ENCODE data around the gene UBQLN4.
A peak's percentile ranks its signal among the peaks of the same experiment; 100 is the strongest.

UBQLN4 gene

DNA sequence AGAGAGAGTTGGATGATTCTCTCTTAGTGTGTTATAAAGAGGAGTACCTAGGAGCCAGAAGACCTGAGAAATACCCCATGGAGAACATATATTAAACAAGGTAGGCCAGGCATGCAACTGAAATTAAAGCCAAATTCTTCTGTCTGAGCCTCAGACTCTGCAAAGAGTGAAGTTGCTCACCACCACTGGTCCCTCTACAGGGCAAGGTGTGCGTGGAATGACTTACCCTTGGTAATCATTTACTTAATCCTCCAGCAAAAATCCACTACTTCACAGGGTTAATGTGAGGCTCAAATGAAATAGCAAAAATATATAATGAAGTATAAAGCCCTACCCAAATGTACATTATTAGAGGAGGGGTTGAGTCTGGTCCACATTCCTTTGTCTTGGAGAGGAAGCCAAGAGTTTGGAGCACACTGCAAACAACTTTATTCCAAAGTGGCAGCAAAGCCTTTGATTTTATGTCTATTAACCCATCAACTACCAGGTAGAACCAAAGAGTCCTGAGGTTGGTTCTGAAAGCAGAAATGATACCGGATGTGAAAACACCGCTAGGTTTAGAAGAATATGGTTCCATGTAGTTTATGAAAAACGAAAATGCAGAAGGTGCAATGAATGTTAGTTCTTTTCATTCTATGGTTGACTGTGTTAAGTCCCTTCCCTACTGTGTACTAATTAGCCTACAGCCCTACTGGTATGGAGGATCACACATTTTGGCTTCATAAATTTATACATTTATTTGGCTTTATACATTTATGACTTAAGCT, 41.4 kb downstream of the UBQLN4 start:
- no peak for DNase-seq (ENCODE audit: low spot score)

GRCh38 chr1:156009404-156009803, 44.2 kb downstream of the UBQLN4 start:
- peak; percentile 68 for DNase-seq (ENCODE audit: low spot score)

DNA sequence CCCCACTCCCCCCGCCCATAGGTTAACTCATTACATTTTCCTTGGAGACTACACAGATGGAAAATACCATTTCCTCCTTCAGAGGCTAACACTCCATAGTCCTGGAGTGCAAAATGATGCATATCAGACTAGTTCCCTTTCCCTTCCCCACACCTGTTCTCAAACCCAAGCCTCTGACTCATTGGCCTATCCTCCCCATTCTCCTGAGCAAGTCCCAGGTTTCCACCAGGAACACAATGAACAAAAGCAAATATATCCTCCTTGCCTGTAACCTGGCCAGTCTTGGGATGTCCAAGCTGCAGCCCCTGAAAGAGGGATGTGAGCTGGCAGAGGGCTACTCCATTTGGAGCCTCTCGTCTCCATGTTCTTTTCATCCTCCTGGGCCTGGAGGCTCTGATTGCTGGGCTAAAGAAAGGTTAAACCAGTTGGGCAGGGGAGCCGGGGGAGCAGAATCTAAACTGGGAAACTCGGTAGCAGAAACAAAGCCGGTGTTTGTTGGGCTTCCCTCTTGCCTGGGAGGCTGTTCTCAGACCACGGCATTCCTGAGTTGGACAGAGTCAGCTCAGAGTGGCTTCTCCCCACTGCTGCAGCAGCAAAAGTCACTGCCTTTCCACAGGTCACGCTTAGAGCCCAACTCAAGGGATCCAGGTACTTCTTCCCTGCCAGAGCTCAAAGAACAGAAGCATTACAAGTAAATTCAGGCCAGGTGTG, 46.8 kb downstream of the UBQLN4 start:
- peak; percentile 55 for DNase-seq (ENCODE audit: low spot score)

- no peak for DNase-seq (ENCODE audit: low spot score)
Observed at GRCh38 chr1:156004843-156005584, 48.6 kb downstream of the UBQLN4 start.

DNA sequence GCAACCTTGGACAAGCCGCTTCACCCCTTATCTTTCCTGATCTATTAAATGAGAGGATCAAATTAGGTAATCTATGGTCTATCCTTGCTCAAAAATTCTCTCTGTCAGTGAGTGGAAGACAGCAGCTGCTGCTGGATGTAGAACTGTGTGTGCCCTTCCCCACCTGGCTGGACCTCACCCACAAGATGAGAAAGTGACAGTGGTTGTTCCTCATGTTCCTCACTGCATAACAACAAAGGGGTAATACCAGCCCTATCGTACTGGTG, 49.7 kb downstream of the UBQLN4 start:
- no peak for DNase-seq (ENCODE audit: low spot score)

DNA sequence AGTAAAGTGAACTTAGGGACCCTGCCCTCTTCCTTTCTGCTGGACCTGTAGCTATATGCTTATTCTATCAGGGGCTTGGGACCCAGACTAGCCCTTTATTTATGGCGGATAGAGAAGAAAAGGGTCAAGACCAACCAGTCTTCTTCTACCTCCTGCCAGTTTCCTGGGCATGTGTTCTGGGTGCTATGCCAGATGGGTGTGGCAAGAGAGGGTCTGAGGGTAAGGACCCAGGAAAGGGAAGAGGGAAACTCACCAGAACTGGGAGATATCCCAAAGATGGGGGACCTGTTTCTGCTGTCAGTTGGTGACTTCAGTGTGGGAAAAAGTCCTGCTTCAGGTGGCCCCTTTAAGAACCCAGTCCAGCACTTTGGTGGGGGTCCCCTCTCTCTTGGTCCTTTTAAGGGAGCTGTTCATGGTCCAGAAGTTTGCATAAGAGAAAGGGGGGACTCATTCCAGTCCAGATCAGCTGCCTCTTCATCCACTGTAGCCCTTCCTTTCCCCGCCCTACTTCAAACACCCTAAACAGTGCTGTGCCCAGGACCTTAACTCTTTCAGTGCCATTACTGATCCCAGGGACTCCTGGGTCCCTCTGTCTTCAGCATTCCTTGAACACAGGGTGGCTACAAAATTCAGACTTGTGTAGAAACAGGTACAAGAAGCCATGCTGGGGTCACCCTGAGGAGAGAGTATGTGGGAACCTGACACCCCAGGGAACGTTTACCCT, 51.2 kb downstream of the UBQLN4 start:
- DNase-seq (ENCODE audit: low spot score), result no peak

- DNase-seq (ENCODE audit: low spot score), result no peak
Observed at GRCh38 chr1:156001662-156002171, 51.9 kb downstream of the UBQLN4 start.

GRCh38 chr1:156001021-156001661, 52.5 kb downstream of the UBQLN4 start:
- no peak for DNase-seq (ENCODE audit: low spot score)

- DNase-seq (ENCODE audit: low spot score), result no peak
Observed at GRCh38 chr1:155999964-156000363, 53.6 kb downstream of the UBQLN4 start.

DNA sequence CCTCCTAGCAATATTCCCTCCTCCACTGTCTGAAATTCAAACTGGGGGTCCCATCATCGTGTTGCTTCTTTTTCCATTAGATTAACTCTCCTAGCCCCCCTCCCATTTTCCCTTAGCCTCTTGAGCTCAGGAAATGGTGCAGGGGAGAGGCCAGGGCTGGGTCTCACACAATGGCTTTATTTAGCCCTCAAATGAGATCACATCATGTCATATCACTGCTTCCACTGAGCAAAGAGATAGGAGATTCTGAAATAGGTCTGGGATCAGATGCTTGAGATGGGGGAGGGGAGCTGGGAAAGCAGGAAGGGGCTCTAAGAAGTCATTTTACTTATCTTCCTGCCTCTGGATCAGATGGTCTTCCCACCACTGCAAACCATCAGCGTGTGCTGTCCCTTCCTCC, 57.4 kb downstream of the UBQLN4 start:
- DNase-seq (ENCODE audit: low spot score), result no peak

DNA sequence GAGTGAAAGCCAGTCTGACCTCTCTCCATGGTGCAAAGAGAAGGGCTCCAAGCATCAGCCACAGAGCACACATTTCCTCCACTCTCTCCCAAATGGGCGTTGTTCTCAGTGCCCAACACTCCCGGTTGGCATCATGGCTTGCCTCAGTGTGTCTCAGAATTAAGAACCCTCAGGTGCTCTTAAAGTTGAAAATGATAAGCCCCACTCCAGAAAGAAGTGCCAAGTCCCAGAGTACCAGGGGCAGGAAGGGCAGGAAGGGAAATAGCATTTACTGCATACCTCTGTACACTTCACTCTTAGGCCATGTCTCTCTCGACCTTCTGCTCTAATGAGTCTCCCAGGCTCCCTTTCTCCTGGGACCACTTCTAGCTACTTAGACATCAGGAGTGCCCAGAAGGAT, 60.0 kb downstream of the UBQLN4 start:
- no peak for DNase-seq (ENCODE audit: low spot score)

- no peak for DNase-seq (ENCODE audit: low spot score)
Observed at GRCh38 chr1:155990005-155990739, 63.4 kb downstream of the UBQLN4 start.

DNA sequence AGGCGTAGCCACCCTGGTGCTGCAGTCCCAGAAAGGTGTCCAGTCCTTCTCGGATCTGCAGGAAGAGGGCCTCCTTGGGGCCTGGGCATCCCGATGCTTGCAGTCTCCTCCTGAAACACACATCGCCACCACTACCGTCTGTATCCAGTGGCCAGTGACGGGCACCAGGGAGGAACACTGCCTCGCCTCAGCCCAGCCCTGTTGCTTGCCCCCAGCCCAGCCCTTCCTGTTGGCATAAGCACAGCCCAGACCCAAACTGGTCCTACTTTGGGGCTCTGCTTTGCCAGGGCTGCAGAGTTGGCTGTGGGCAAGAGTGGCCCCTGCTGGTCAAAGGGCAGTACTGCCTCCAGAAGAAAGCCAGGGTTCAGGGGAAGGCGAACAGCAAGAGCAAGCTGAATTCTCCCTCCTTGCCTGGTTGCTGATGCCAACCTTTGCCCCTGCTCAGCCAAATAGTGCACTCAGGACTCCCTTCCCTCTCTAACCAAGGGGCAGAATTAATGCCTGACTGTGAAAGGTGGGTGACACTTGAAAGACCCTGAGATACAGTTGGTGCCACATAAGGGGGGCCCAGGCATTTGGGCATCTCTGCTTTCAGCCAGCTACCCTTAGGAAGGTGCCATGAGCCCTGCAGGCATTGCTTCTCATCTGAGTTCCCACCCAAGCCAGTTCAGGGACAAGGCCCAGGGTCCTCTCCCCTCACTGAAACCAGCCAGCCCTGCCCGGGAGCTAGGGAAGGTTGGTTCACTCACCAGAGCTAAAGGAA, 64.2 kb downstream of the UBQLN4 start:
- DNase-seq (ENCODE audit: low spot score), result peak; percentile 84

Measured in ecto neural progenitor cell (in vitro differentiated cells).